ELF-1 (cell line): ENCODE results near the gene C1orf21.

Experiments
- DNase-seq: peaks from one replicate; pipeline ENCODE4 v3.0.0-alpha.2; 2016; ENCODE audit warnings: low read depth, low spot score

The C1orf21 gene

GRCh38 chr1:184555665-184556641 is 169.1 kb downstream of the C1orf21 start:
- no peak for DNase-seq

- no peak for DNase-seq
Measured at GRCh38 chr1:184556665-184557064, 169.8 kb downstream of the C1orf21 start.

- DNase-seq = no peak
Measured at GRCh38 chr1:184557423-184558347, 170.9 kb downstream of the C1orf21 start.

GRCh38 chr1:184558691-184559090 is 171.9 kb downstream of the C1orf21 start:
- DNase-seq = no peak

- DNase-seq = no peak
Measured at GRCh38 chr1:184559117-184559713, 172.4 kb downstream of the C1orf21 start.

GRCh38 chr1:184562806-184563205 is 176.0 kb downstream of the C1orf21 start:
- no peak for DNase-seq

GRCh38 chr1:184563308-184563707 is 176.5 kb downstream of the C1orf21 start:
- no peak for DNase-seq

GRCh38 chr1:184567009-184567408 is 180.2 kb downstream of the C1orf21 start:
- peak; percentile 39 for DNase-seq

- DNase-seq = peak; percentile 50
Measured at GRCh38 chr1:184567637-184568036, 180.8 kb downstream of the C1orf21 start.

GRCh38 chr1:184568148-184568547 is 181.3 kb downstream of the C1orf21 start:
- DNase-seq = no peak

GRCh38 chr1:184569106-184569505 is 182.3 kb downstream of the C1orf21 start:
- DNase-seq = no peak

GRCh38 chr1:184574588-184574987 is 187.8 kb downstream of the C1orf21 start:
- DNase-seq = peak; percentile 38

GRCh38 chr1:184576822-184577221 is 190.0 kb downstream of the C1orf21 start:
- no peak for DNase-seq

- DNase-seq = no peak
Measured at GRCh38 chr1:184577319-184577718, 190.5 kb downstream of the C1orf21 start.

- no peak for DNase-seq
Measured at GRCh38 chr1:184582411-184582810, 195.6 kb downstream of the C1orf21 start.

- no peak for DNase-seq
Measured at GRCh38 chr1:184583849-184584248, 197.0 kb downstream of the C1orf21 start.

GRCh38 chr1:184588701-184589100 is 201.9 kb downstream of the C1orf21 start:
- DNase-seq = no peak

GRCh38 chr1:184590163-184590750 is 203.4 kb downstream of the C1orf21 start:
- DNase-seq = no peak

- DNase-seq = no peak
Measured at GRCh38 chr1:184593597-184593996, 206.8 kb downstream of the C1orf21 start.

- no peak for DNase-seq
Measured at GRCh38 chr1:184595596-184595995, 208.8 kb downstream of the C1orf21 start.

- no peak for DNase-seq
Measured at GRCh38 chr1:184596950-184597645, 210.3 kb downstream of the C1orf21 start.
